WTC11 (cell line): ENCODE measurements around the gene INSC.

ENCODE experiments used
- CREM ChIP-seq: sonication (generic); formaldehyde crosslinking; IDR thresholded peaks from 2 replicates; pipeline ENCODE4 v1.8.1; 2022; ENCODE audit warnings: mild to moderate bottlenecking, missing genetic modification reagents, moderate library complexity
- CTCF ChIP-seq: fragments of 200-600 bp; IDR thresholded peaks from 2 replicates; pipeline ENCODE4 v1.8.0; 2022; ENCODE audit warnings: antibody characterized with exemption

DNA sequence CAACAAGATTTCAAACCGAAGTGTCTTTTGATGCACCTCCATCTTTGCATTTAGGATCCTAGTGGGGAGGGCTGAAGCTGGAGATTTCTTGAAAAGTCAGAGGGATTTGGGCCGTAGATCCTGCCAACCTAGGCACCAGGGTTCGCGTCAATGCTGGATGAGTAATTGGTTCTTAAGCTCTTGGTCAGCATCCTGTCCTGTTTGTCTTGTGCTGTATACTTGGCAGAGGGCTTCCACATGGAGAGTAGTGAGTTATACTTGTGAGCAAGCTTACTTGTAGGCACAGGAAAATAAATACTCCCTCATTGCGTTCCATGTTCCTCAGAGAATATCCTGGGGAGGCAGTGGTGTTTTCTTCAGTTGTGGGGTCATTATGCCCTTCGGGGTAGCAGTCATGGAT lies 12.6 kb downstream of the INSC start:
- no peak for TF ChIP-seq CREM (CRISPR knock-in tag)
- no peak for TF ChIP-seq CTCF
